Activated T-cell treated with anti-CD3 and anti-CD28 coated beads, Interleukin-2, amount 50 U/mL, for 48 hours (primary cell): ENCODE results near the gene ZFHX3.

Experiments
- DNase-seq, 2 experiments: peaks; one replicate each; pipeline ENCODE4 v3.0.0-alpha.2; 2020

ZFHX3 gene

GRCh38 chr16:72814226-72814625 lies 233.7 kb downstream of the ZFHX3 start:
- no peak for DNase-seq

GRCh38 chr16:72812672-72813071 lies 235.3 kb downstream of the ZFHX3 start:
- DNase-seq: no peak

- no peak for DNase-seq
Measured at GRCh38 chr16:72811876-72812275, 236.1 kb downstream of the ZFHX3 start.

GRCh38 chr16:72811188-72811720 lies 236.7 kb downstream of the ZFHX3 start:
- no peak for DNase-seq

- DNase-seq: no peak
Measured at GRCh38 chr16:72810480-72810879, 237.4 kb downstream of the ZFHX3 start.

- no peak for DNase-seq
Measured at GRCh38 chr16:72809446-72809845, 238.5 kb downstream of the ZFHX3 start.

GRCh38 chr16:72808754-72809153 lies 239.2 kb downstream of the ZFHX3 start:
- no peak for DNase-seq

- no peak for DNase-seq
Measured at GRCh38 chr16:72807245-72807644, 240.7 kb downstream of the ZFHX3 start.

GRCh38 chr16:72805486-72805885 lies 242.4 kb downstream of the ZFHX3 start:
- DNase-seq: no peak

GRCh38 chr16:72800524-72801161 lies 247.3 kb downstream of the ZFHX3 start:
- no peak for DNase-seq

- DNase-seq: no peak
Measured at GRCh38 chr16:72798264-72798663, 249.7 kb downstream of the ZFHX3 start.

- no peak for DNase-seq
Measured at GRCh38 chr16:72797621-72798020, 250.3 kb downstream of the ZFHX3 start.

- DNase-seq: no peak
Measured at GRCh38 chr16:72796222-72796621, 251.7 kb downstream of the ZFHX3 start.

GRCh38 chr16:72794986-72795385 lies 252.9 kb downstream of the ZFHX3 start:
- DNase-seq: no peak

- DNase-seq: no peak
Measured at GRCh38 chr16:72794319-72794718, 253.6 kb downstream of the ZFHX3 start.

GRCh38 chr16:72793716-72794115 lies 254.2 kb downstream of the ZFHX3 start:
- no peak for DNase-seq

GRCh38 chr16:72793017-72793416 lies 254.9 kb downstream of the ZFHX3 start:
- DNase-seq: no peak

- no peak for DNase-seq
Measured at GRCh38 chr16:72791786-72792185, 256.1 kb downstream of the ZFHX3 start.

- no peak for DNase-seq
Measured at GRCh38 chr16:72789921-72790320, 258.0 kb downstream of the ZFHX3 start.

- DNase-seq: no peak
Measured at GRCh38 chr16:72789465-72789864, 258.5 kb downstream of the ZFHX3 start.

GRCh38 chr16:72788269-72788809 lies 259.6 kb downstream of the ZFHX3 start:
- no peak for DNase-seq

- DNase-seq: peak; percentile 75 to 80
Measured at GRCh38 chr16:72787514-72788268, 260.2 kb downstream of the ZFHX3 start.

GRCh38 chr16:72787130-72787513 lies 260.8 kb downstream of the ZFHX3 start:
- no peak for DNase-seq

GRCh38 chr16:72786606-72787005 lies 261.3 kb downstream of the ZFHX3 start:
- no peak for DNase-seq
